Motor neuron (in vitro differentiated cells): ENCODE measurements around the gene L3MBTL2. TPM values are rescaled to one million over a fixed set of nuclear protein-coding genes. Genes with fewer than 3 reads are reported as not detected.

ENCODE experiments used
- ATAC-seq, 8 experiments: fragments of 200-7000 bp; cut with Tn5 transposase; replicated peaks in 6 of 8; 2 replicates each; pipeline ENCODE4 v1.8.0; 2021; ENCODE audit warnings: mild to moderate bottlenecking in 8 of 8, moderate library complexity in 8 of 8
- H3K27ac ChIP-seq, 2 donors: fragments of 250-450 bp; sonication (Bioruptor Pico); 2 replicates each; pipeline ENCODE4 v1.9.0; 2021; ENCODE audit warnings: antibody characterized with exemption in 2 of 2, mild to moderate bottlenecking in 2 of 2, moderate library complexity in 1 of 2
- H3K4me1 ChIP-seq, 2 donors: fragments of 250-450 bp; sonication (Bioruptor Pico); replicated peaks in 1 of 2; 2 replicates each; pipeline ENCODE4 v1.6.1; 2021; ENCODE audit warnings: antibody characterized with exemption in 2 of 2, mild to moderate bottlenecking in 2 of 2, moderate library complexity in 1 of 2
- H3K4me3 ChIP-seq, 5 donors: fragments of 250-450 bp; sonication (Bioruptor Pico); 2 replicates each; pipeline ENCODE4 v1.9.0; 2021; ENCODE audit warnings: antibody characterized with exemption in 5 of 5, mild to moderate bottlenecking in 5 of 5, moderate library complexity in 4 of 5
- WGBS, 10 experiments: fragments of 450-650 bp; shearing (Covaris generic); methylation state at CpG; one replicate each; pipeline ENCODE4 v1.0.0; 2022; 5-methylcytosine and 5-hydroxymethylcytosine counted together
- in situ Hi-C, 9 experiments: fragments of 400-800 bp; cut with MboI; loops; one replicate each; pipeline ENCODE4 v1.15.0; 2021; ENCODE audit warnings: low sequenced_read_pairs in 9 of 9, low pct_unique_long_range_greater_than_20kb in 2 of 9; ENCODE audit not compliant: unreplicated experiment in 9 of 9
- total RNA-seq, 8 experiments: library from RNA; unstranded; fragments of 300-600 nt; gene quantifications; 2 replicates each; pipeline versions ENCODE4 v1.2.3 to v1.2.4, GENCODE V29; 2022

L3MBTL2 gene
- total RNA-seq, 8 experiments from 2014 or later, result 14.7 to 26.2 (median 24.0) TPM

DNA sequence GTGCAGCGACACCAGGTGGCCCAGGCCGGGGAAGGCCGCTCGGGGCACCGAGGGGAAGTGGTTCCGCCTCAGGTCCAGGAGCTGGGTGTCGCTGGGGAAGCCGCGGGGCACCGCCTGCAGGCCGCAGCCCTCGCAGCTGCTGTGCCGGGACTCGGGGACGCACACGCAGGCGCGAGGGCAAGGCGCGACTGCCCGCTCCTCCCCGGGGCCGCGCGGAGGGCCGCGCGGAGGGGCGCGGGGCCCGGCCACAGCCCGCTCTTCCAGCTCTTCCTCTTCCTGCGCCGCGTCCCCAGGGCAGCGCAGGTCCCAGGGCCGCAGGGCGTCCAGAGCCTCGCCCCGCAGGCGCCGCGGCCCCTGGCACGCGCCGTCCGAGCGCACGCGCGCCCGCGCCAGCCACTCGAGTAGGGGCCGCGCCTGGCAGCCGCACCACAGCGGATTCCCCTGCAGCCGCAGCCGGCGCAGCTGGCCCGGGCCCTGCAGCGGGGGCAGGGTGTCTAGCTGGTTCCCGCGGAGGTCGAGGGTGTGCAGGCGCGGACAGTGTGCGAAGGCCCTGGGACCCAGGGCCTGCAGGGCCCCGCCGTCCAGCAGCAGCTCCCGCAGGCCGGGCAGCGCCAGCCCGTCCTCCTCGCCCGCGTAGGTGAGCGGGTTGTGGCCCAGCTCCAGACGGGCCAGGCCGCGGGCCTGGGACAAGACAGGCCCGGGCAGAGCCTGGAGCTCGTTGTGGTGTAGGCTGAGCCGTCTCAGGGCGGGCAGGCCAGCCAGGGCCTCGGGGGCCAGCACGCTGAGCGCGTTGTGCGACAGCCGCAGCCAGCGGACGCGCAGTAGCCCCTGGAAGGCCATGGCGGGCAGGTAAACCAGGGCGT, 32.8 kb downstream of the L3MBTL2 start:
- no peak overlapping the region for H3K27ac ChIP-seq
- H3K4me3 ChIP-seq, result peak overlapping the region; percentile 7 to 24 (median 12)
- WGBS, 10 experiments, result 0 to 62% (median 38%) methylated on average over 1 to 3 of the region's 97 CpGs; no CpG with 5 or more reads in 6 of the 10 experiments
- peak; percentile 12 to 80 (median 76) for ATAC-seq
- H3K4me1 ChIP-seq, result peaks cover 3 to 11% of the 10 kb centered on the region in 2 donors
- in situ Hi-C loops, result no loop called here

DNA sequence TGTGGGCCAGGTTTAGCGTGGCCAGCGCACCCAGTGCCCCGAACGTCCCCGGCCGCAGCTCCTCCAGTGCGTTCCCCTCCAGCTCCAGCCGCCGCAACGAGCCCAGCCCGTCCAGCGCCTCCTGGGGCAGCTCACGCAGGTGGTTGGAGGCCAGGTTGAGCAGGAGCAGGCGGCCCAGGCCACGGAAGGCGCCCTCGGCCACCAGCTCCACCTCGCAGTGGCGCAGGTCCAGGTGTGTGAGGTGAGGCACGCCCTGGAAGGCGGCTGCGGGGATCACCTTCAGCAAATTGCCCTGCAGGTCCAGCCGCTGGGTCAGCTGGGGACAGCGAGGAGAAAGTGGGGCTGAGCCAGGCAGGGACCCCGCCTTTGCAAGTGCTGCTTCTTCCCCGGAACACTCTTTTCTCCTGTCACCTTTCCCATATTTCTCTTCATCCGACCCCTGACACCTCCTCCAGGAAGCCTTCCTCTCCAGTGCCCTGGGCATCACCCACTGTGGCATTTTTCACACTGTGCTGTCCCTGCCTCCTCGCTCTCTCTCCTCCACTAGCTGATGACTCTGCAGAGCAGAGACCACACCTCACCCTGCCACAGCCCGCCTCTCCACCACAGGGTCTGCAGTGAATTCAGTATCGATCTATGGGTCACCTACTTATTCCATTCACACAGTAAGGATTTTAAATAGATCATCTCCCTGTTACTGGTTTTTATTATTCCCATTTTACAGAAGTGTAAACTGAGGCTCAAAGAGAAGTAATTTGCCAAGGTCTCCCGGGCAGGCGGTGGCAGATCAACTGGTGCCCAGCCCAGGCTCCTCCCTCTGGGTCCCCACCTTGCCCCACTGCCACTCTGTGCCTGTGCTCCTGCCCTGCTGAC, 33.7 kb downstream of the L3MBTL2 start:
- 60 to 100% (median 90%) methylated on average over 1 to 5 of the region's 32 CpGs for WGBS, 10 experiments
- Histone ChIP-seq H3K27ac (no peak overlapping the region), H3K4me1 (peaks cover 3 to 11% of the 10 kb centered on the region in 2 donors), H3K4me3 (no peak overlapping the region)
- no peak for ATAC-seq
- in situ Hi-C loops, result no loop called here

DNA sequence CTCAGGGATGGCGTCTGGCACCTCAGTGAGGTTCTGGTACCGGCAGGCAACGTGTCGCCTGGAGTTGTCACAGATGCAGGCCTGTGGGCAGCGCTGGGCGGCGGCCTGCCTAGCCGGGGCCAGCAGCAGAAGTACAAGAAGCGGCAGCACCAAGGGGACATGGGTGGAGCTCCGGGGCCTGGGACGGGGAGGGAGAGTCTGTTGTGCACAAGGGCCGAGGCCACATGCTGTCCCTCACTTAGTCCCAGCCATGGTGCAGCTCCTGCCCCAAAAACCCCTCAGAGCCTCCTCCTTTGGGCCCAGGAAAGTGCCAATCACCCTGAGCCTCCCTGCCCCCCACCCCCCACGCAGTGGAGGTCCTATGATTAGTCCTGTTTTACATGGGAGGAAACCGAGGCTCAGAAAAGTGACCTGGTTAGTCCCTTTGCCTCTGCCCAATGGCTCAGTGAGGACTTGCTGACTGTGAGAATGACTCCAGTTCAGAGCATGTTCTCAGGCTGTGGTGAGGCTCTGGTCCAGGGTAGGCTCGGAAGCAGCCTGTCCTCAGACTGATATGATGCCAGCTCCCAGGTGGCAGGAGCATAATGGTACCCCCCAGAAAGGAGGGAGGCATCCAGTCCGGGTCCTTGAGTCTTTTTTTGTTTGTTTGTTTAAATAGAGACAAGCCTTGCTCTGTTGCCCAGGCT, 34.5 kb downstream of the L3MBTL2 start:
- H3K4me3 ChIP-seq, result no peak overlapping the region
- no peak overlapping the region for H3K27ac ChIP-seq
- ATAC-seq, result no peak
- in situ Hi-C loops, result no loop called here
- H3K4me1 ChIP-seq, result peaks cover 3 to 11% of the 10 kb centered on the region in 2 donors
- WGBS, 10 experiments, result 73 to 93% (median 90%) methylated on average over 2 to 5 of the region's 16 CpGs; no CpG with 5 or more reads in 7 of the 10 experiments

DNA sequence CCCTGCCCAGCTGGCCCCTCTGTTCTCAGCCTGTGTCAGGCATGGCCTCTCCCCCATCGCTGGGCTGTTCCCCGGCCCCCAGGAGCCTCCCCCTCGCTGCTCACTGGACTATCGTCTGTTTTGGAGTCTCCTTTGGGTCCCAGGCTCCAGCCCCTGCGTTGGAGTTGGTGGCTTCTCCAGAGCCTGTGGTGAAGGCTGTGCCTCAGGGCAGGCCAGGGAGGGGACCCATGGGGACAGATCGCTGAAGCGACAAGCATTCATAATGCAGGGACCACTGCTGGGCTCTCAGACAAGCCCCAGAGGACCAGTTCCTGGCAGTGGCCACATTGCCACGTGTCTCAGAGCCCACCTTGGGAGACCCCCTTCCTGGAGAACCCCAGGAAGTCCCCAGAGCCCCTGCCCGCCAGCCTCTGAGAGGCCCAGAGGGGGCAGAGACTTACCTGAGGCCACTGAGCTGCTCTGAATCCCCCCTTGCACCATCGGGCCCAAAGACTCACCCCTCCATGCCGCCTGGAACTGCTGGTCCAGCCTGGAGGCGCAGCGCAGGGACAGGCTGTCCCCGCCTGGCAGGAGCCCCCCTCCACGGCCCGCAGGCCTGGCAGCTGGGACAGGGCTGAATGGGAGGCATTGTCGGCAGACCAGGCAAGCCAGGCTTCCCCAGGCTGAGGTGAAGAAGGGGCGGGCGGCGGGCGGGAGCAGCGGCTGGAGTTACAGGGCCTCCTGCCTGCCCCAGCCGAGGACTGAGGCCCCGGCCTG, 35.4 kb downstream of the L3MBTL2 start, which contains the start of gene CHADL:
Gene CHADL (minus strand): TSS at position 555 of the 756 bp plus-strand sequence. CDS start 50 bp downstream, at position 505.
- in situ Hi-C loops, result no loop called here
- WGBS, 10 experiments, result 40 to 65% methylated on average over 1 to 7 of the region's 24 CpGs; no CpG with 5 or more reads in 8 of the 10 experiments
- peak in 6 of 8 experiments; percentile 4 to 73 (median 57) for ATAC-seq
- peaks cover 3 to 11% of the 10 kb centered on the region in 2 donors for H3K4me1 ChIP-seq
- H3K4me3 ChIP-seq, result no peak within 1 kb of the TSS
- H3K27ac ChIP-seq, result no peak within 1 kb of the TSS

DNA sequence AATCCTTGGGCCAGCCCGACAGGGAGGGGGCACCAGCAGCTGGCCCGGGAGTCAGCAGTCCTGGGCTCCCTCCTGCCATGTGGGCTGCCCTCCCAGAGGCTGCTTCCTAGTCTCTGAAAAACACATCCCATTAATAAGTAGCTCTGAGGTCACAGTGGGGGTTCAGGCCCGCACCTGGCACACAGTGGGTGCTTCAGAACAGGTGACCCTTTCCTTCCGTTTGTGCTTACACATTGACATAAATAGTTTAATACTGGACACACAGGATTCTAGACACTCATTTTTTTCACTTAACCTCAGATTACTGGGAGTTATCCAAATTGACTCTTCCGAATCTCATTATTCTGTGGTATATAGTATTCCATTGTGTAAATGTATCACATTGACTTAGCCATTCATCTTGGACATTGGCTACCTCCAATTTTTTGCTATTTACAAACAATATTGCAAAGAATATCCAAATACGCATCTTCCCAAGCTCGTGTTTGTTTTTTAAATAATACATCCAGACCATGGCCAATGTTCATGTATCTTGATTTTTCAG, 36.1 kb downstream of the L3MBTL2 start:
- 83 to 100% (median 93%) methylated on average over 1 to 5 of the region's 7 CpGs; no CpG with 5 or more reads in 1 of the 10 experiments for WGBS, 10 experiments
- no peak for ATAC-seq
- in situ Hi-C loops, result no loop called here
- H3K4me1 ChIP-seq, result peaks cover 3 to 11% of the 10 kb centered on the region in 2 donors
- no peak overlapping the region for H3K4me3 ChIP-seq
- H3K27ac ChIP-seq, result no peak overlapping the region

DNA sequence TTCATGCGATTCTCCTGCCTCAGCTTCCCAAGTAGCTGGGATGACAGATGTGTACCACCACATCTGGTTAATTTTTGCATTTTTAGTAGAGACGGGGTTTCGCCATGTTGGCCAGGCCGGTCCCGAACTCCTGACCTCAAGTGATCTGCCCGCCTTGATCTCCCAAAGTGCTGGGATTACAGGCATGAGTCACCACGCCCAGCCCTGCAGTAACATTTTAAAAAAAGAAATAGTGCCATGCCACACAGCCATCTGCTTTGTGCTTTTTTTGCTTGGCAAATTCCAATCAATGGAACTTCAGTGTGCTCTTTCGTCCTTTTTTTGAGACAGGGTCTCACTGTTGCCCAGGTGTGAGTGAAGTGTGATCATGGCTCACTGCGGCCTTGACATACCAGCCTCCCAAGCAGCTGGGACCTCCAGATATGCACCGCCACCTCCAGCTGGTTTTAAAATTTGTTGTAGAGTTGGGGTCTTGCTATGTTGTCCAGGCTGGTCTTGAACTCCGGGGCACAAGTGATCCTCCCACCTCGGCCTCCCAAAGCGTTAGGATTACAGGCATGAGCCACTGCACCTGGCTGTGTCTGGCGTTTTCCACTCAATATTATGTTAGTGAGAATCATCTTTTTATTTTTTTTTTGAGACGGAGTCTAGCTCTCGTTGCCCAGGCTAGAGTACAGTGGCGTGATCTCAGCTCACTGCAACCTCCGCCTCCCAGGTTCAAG, 37.4 kb downstream of the L3MBTL2 start:
- in situ Hi-C loops, result no loop called here
- Histone ChIP-seq H3K4me1 (peaks cover 0 to 9% of the 10 kb centered on the region in 2 donors), H3K4me3 (no peak overlapping the region), H3K27ac (no peak overlapping the region)
- WGBS, 10 experiments, result 72 to 100% (median 97%) methylated on average over 2 to 12 of the region's 18 CpGs; no CpG with 5 or more reads in 1 of the 10 experiments
- ATAC-seq, result no peak

DNA sequence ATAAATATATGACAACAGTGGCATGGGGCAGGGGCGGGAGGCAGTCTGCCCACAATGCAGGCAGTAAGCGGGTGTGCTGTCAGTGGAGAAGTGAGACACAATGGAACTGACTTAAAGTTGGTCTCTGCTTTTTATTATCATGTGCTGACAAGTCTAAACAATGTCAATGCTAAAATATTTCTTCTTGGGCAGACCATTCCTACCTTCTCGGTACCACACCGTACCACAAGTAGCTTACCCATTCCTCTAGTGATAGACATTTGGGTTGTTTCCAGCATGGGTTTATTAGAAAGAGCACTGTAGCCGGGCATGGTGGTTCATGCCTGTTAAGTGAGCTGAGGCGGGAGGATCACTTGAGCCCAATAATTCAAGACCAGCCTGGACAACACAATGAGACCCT, 38.2 kb downstream of the L3MBTL2 start:
- Histone ChIP-seq H3K4me1 (peaks cover 0 to 3% of the 10 kb centered on the region in 2 donors), H3K4me3 (no peak overlapping the region), H3K27ac (no peak overlapping the region)
- in situ Hi-C loops, result no loop called here
- ATAC-seq, result no peak
- 40 to 100% (median 93%) methylated on average over 1 to 4 of the region's 6 CpGs; no CpG with 5 or more reads in 2 of the 10 experiments for WGBS, 10 experiments

DNA sequence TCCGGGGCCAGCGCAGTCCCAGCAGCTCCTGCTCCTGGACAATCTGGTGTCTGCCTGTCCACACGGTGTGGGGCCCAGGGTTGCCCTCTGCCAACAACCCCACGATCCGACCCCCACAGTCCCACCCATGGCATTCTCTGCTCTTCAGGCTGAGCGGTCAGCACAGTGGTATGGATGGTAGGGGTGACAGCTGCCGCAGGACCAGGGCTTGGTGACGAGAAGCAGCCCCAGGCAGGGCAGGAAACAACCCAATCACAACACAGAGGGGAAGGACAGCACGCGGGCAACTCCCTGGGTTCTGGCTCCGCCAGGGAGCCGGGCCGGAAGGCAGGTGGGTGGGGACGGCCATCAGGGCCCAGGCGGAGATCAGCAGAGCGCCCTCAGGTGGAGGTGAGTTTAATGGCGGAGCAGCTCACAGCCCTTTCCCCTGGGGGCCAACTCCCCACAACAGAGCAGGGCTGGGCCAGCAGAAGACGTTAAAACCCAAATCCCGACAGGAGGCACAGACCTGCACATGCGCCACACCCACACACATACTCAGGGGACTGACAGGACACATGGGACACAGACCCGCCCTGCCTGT, 40.9 kb downstream of the L3MBTL2 start:
- H3K4me3 ChIP-seq, result no peak overlapping the region
- WGBS, 10 experiments, result 81 to 100% (median 95%) methylated on average over 1 to 8 of the region's 21 CpGs; no CpG with 5 or more reads in 4 of the 10 experiments
- peak in 2 of 8 experiments; percentile 10 to 22 for ATAC-seq
- in situ Hi-C loops, result no loop called here
- H3K4me1 ChIP-seq, result no peaks in the 10 kb centered on the region
- H3K27ac ChIP-seq, result no peak overlapping the region

DNA sequence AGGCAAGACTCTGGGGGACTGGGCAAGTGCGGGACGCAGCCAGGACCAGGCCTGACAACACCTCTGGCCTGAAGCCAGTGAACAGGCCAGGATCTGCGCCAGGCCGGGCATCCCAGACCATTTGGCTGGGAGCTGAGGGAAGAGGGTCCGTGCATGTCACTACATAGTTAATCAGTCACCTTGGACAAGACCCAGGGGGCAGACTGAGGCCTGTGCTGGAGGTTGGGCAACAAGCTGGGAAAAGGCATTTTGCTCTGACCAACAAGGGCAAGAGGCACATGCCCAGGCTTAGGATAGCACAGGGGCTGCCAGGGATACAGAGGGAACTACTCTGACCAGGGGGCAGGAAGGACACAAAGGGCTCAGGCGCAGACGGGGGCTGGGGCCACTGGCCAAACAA, 42.6 kb downstream of the L3MBTL2 start:
- H3K27ac ChIP-seq, result no peak overlapping the region
- no peak overlapping the region for H3K4me3 ChIP-seq
- H3K4me1 ChIP-seq, result no peaks in the 10 kb centered on the region
- 67 to 100% (median 95%) methylated on average over 1 to 2 of the region's 7 CpGs; no CpG with 5 or more reads in 4 of the 10 experiments for WGBS, 10 experiments
- ATAC-seq, result no peak
- in situ Hi-C loops, result no loop called here

DNA sequence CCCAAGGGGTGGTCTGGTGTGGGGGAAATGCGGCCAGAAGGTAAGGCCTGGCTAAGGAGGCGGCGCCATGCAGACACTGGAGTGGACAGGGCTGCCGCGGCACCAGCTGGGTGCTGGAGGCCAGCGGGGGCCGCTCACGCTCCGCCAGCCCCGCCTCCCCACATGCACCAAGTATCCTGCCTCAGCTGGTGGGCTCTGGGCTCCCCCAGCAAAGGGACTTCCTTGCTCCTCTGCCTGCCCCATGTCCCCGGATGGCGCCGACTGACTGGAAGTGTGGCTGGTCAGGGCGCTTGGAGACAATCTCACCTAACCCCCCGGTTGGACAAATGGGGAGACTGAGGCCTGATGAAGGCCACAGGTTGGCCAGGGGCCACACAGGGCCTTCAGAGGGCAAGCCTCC, 43.2 kb downstream of the L3MBTL2 start:
- in situ Hi-C loops, result no loop called here
- no peak overlapping the region for H3K4me3 ChIP-seq
- peak in 2 of 8 experiments; percentile 17 to 20 for ATAC-seq
- no CpG with 5 or more reads among the region's 15 CpGs for WGBS, 10 experiments
- H3K4me1 ChIP-seq, result no peaks in the 10 kb centered on the region
- H3K27ac ChIP-seq, result no peak overlapping the region

DNA sequence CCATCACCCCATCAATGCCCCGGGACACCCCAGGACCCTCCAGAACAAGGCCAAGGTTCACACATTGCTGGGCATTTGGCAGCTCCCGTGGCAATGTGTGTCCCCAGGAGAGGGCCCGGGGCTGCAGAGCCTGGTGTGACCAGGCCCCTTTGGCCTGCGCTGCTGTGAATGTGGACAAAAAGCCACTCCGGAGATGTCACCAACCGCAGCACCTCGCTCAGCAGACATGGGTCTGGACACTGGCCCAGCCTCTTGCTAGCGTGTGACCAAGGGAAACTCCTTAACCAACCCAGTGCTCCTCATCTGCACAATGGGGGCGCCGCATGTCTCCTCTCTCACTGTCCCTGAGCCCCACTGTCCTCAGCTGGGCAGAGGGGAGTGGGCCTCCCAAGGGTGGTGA, 43.6 kb downstream of the L3MBTL2 start:
- in situ Hi-C loops, result no loop called here
- 90 to 100% (median 98%) methylated on average over 2 to 5 of the region's 10 CpGs; no CpG with 5 or more reads in 6 of the 10 experiments for whole genome bisulfite sequencing, 10 experiments
- peak in 1 of 8 experiments; percentile 16 for ATAC-seq
- H3K4me3 ChIP-seq, result no peak overlapping the region
- no peak overlapping the region for H3K27ac ChIP-seq
- H3K4me1 ChIP-seq, result no peaks in the 10 kb centered on the region
